ENCODE results near the gene HOXA3. TPM values are rescaled to one million over a fixed set of nuclear protein-coding genes. Genes with fewer than 3 reads are reported as not detected.

HOXA3 gene
- total and polyA plus RNA-seq, 2 of the 13 experiments (the other 11 are each of a cell fraction or from before 2014, with no cell fraction given): 2.9 to 4.6 TPM

- TF ChIP-seq, protein P1, sequence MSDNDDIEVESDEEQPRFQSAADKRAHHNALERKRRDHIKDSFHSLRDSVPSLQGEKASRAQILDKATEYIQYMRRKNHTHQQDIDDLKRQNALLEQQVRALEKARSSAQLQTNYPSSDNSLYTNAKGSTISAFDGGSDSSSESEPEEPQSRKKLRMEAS (IDR thresholded peaks at IDR 0.05): peak; percentile 12; the same call in 1 of the 2 replicates
- TF ChIP-seq, protein P2, sequence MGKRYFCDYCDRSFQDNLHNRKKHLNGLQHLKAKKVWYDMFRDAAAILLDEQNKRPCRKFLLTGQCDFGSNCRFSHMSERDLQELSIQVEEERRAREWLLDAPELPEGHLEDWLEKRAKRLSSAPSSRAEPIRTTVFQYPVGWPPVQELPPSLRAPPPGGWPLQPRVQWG (CRISPR knock-in tag; IDR thresholded peaks at IDR 0.05; ENCODE audit: borderline replicate concordance, low read depth): no peak
- TF ChIP-seq HOXD1 (CRISPR knock-in tag; IDR thresholded peaks at IDR 0.05) (no peak), RBFOX2 (IDR thresholded peaks at IDR 0.05; ENCODE audit: low read depth, low read length) (no peak), ZBTB7B (CRISPR knock-in tag; IDR thresholded peaks at IDR 0.05) (peak; percentile 34; the same call in 1 of the 2 replicates), CBFB (CRISPR knock-in tag; IDR thresholded peaks at IDR 0.05) (0 out of 2 replicates have a peak, but pooled peaks have one; percentile 22), CENPX (CRISPR knock-in tag; IDR thresholded peaks at IDR 0.05) (no peak), HOXA3 (CRISPR knock-in tag; IDR thresholded peaks at IDR 0.05) (0 out of 2 replicates have a peak, but pooled peaks have one; percentile 23), ZNF589 (CRISPR knock-in tag; conservative IDR thresholded peaks at IDR 0.05) (no peak), SNRNP70 (IDR thresholded peaks at IDR 0.05; ENCODE audit: low read depth, low read length) (no peak), ZNF772 (CRISPR knock-in tag; IDR thresholded peaks at IDR 0.05) (no peak), ZBTB8A (CRISPR knock-in tag; IDR thresholded peaks at IDR 0.05; ENCODE audit: borderline replicate concordance, low read depth) (no peak), MATR3 (CRISPR knock-in tag; IDR thresholded peaks at IDR 0.05) (no peak), DPF2 (CRISPR knock-in tag; IDR thresholded peaks at IDR 0.05; ENCODE audit: borderline replicate concordance, low read depth) (no peak), NR2F2 (IDR thresholded peaks at IDR 0.05; ENCODE audit: borderline replicate concordance, low read depth) (no peak), ZNF563 (CRISPR knock-in tag; IDR thresholded peaks at IDR 0.05) (no peak), SOX13 (IDR thresholded peaks at IDR 0.05) (no peak), SOX13 (CRISPR knock-in tag; conservative IDR thresholded peaks at IDR 0.05 in 1 of 2, IDR thresholded peaks at IDR 0.05 in 1 of 2) (0 out of 4 replicates have a peak, but pooled peaks of 1 of the 2 experiments have one; percentile 17), FIP1L1 (IDR thresholded peaks at IDR 0.05; ENCODE audit: borderline replicate concordance, insufficient read depth, low read depth, low read length) (no peak), GATAD2A (CRISPR knock-in tag; IDR thresholded peaks at IDR 0.05) (peak; percentile 31; the same call in 1 of the 2 replicates)
- TF ChIP-seq, protein P3, sequence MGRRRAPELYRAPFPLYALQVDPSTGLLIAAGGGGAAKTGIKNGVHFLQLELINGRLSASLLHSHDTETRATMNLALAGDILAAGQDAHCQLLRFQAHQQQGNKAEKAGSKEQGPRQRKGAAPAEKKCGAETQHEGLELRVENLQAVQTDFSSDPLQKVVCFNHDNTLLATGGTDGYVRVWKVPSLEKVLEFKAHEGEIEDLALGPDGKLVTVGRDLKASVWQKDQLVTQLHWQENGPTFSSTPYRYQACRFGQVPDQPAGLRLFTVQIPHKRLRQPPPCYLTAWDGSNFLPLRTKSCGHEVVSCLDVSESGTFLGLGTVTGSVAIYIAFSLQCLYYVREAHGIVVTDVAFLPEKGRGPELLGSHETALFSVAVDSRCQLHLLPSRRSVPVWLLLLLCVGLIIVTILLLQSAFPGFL (CRISPR knock-in tag; IDR thresholded peaks at IDR 0.05): no peak
- TF ChIP-seq, protein P4, sequence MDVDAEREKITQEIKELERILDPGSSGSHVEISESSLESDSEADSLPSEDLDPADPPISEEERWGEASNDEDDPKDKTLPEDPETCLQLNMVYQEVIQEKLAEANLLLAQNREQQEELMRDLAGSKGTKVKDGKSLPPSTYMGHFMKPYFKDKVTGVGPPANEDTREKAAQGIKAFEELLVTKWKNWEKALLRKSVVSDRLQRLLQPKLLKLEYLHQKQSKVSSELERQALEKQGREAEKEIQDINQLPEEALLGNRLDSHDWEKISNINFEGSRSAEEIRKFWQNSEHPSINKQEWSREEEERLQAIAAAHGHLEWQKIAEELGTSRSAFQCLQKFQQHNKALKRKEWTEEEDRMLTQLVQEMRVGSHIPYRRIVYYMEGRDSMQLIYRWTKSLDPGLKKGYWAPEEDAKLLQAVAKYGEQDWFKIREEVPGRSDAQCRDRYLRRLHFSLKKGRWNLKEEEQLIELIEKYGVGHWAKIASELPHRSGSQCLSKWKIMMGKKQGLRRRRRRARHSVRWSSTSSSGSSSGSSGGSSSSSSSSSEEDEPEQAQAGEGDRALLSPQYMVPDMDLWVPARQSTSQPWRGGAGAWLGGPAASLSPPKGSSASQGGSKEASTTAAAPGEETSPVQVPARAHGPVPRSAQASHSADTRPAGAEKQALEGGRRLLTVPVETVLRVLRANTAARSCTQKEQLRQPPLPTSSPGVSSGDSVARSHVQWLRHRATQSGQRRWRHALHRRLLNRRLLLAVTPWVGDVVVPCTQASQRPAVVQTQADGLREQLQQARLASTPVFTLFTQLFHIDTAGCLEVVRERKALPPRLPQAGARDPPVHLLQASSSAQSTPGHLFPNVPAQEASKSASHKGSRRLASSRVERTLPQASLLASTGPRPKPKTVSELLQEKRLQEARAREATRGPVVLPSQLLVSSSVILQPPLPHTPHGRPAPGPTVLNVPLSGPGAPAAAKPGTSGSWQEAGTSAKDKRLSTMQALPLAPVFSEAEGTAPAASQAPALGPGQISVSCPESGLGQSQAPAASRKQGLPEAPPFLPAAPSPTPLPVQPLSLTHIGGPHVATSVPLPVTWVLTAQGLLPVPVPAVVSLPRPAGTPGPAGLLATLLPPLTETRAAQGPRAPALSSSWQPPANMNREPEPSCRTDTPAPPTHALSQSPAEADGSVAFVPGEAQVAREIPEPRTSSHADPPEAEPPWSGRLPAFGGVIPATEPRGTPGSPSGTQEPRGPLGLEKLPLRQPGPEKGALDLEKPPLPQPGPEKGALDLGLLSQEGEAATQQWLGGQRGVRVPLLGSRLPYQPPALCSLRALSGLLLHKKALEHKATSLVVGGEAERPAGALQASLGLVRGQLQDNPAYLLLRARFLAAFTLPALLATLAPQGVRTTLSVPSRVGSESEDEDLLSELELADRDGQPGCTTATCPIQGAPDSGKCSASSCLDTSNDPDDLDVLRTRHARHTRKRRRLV (CRISPR knock-in tag; IDR thresholded peaks at IDR 0.05): no peak
- TF ChIP-seq, protein P5, sequence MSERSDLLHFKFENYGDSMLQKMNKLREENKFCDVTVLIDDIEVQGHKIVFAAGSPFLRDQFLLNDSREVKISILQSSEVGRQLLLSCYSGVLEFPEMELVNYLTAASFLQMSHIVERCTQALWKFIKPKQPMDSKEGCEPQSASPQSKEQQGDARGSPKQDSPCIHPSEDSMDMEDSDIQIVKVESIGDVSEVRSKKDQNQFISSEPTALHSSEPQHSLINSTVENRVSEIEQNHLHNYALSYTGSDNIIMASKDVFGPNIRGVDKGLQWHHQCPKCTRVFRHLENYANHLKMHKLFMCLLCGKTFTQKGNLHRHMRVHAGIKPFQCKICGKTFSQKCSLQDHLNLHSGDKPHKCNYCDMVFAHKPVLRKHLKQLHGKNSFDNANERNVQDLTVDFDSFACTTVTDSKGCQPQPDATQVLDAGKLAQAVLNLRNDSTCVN (CRISPR knock-in tag; IDR thresholded peaks at IDR 0.05; ENCODE audit: borderline replicate concordance): no peak
These were observed 29.3 kb downstream of the HOXA3 start (continued) for GRCh38 chr7:27123007-27123476.

All from HepG2 (cell line).